EH (cell line): ENCODE data around the gene TPX2.
A peak's percentile ranks its signal among the peaks of the same experiment; 100 is the strongest.
"Not testable (repeated sequence)": the region's sequence is repeated elsewhere in the genome, so short reads cannot be mapped to it uniquely, and the experiment has no call there.

Experiments
- DNase-seq: peaks from one replicate; pipeline ENCODE4 v3.0.0-alpha.2; 2015; ENCODE audit warnings: low read depth

Gene TPX2

DNA sequence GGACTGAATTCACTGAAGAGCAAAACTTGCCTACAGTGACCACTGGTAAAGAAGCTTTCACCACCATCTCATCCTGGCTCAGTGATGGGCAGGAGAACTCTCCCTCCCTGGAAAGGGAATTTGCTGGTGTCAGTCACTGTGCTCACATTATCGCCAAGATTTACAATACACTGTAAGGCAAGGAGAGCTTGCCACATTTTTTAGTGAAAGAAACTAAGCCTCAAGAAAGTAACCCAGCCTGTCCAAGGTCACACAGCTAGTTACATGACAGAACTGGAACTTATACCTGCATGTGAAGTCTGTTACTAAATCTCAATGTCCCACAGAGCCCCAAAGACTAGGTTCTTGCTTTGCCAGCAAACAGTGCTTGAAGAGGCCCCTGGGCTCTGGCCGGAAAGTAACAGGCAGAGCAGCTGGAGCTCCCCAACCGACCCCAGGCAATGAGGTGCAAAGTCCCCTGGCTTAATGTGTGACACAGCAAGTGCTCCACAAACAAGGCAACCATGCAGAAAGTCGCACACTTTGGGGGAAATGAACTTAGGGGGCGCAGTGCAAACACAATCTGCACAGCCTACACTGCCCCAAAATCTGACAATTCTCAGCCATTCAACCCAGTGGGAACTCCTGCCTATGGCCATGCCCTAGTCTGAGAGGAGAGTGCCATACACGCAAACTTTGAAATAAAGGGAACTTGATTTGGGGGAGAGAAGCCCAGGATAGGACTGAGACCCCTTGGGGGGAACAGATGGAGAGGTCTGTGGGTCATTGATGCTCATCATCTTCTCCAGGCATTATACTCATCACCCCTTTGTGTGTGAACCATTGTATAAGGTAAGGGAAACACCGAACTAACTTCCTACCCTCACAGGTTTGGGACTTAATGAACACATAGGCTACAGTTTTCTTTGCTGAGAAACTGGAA lies 18.3 kb upstream of the TPX2 start:
- no peak for DNase-seq

DNA sequence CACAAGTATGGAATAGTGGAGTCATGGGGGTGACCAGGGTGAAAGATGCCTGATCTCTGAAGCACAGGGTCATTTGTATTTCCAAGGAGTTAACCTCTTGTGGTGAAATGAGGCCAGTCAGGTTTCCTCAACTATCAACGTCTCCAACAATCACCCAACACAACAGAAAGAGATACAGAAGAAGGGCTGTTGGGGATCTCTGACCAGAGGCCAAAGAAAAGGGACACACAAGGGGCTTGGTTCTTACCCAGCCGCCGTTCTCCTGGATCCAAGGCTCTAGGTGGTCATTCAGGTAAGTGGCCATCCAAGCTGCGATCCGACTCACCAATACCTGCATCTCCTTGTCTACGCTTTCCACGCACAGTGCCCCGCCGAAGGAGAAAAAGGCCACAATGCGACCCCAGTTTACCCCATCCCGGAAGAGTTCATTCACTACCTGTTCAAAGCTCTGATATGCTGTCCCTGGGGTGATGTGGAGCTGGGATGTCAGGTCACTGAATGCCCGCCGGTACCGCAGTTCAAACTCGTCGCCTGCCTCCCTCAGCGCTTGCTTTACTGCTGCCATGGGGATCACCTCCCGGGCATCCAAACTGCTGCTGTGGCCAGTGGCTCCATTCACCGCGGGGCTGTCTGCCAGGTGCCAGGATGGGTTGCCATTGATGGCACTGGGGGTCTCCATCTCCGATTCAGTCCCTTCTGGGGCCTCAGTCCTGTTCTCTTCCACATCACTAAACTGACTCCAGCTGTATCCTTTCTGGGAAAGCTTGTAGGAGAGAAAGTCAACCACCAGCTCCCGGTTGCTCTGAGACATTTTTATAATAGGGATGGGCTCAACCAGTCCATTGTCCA lies 17.5 kb upstream of the TPX2 start:
- no peak for DNase-seq

DNA sequence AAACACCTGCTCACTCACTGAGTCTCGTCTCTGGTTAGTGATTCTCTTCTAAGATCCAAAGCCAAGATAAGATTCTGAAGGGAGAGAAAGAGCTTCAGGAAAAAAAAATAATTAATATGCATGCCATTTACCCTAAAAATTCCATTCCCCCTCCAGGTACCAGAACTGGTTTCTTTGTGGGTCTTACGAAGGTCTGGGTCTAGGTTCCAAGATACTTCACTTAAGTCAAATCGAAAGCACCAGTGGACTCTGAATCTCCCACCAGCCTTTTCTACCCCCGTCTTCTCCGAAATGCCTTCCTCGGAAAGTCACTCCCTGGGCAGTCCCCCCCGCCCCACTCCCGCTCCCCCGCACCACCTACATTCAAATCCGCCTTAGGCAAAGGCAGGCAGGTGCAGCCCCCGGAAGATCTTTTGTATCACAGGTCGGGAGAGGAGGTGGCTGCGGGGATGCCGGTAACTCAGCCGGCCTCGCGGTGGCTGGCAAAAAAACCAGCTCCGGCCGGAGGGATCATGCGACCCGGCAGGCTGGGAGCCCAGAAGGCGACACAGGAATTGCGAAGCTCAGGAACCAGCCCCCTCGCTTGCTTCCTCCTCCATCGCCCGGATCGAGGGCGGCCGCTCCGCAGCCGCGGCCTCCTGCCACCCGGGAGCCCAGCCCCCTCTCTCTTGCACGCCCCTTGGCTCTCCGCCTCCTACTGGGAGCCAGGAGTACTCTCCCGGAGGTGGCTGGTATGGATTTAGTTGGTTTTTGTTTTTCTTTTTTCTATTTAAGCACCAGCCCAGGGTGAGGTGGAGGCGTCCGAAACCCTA lies 16.6 kb upstream of the TPX2 start, which contains the start of gene BCL2L1:
Gene BCL2L1, minus strand, starts transcription at position 612 of the 812 bp plus-strand sequence. CDS start 650 bp downstream, outside the sequence.
- DNase-seq: peak; percentile 89

DNA sequence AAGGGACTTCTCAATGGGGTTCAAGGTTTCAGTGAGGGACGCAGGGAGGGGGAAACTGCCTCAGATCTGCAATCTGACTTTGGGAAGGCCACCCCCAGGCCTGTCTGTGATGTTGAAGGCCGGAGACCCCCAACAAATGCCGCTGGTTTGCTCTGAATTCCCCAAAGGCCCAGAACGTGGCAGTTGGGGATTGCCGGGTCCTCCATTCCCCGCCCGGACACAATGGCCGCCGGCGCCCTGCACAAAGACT lies 16.1 kb upstream of the TPX2 start:
- no peak for DNase-seq

DNA sequence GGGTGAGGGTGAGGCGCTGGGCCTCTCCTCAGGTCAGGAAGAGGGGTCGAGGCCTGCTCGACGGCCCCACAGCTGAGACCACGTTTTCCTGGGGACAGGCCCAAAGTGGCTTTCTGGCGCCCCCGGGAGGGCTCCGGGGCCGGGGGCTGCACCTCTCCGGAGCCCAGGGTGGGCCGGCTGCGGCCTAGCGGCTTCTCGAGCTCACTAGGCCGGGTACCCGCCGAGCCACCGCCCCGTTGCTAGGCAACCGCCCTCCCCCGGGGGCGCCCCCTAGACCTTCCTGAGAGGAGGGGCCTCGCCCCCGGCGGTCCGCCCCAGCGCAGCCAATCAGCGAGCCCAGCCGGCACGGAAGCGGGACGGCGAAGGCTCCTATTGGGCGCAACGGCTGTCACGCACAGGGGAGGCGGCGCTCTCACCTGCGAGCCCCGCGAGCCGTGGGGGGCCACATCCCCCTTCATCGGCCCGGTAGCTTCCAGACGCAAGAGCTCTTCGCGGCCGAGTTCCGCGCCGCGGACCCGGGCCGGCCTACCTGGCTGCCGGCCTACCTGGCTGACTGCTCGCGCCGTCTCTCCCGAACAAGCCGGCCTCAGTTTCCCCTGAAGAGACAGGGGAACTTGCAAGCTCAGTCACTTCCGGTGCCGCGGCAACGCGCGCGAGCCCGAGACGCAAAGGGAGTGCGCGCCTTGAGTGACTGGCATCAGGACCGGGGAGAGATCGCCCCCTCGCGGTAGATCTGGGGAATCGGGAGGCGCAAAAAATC lies 15.6 kb upstream of the TPX2 start:
- DNase-seq: peak; percentile 95

DNA sequence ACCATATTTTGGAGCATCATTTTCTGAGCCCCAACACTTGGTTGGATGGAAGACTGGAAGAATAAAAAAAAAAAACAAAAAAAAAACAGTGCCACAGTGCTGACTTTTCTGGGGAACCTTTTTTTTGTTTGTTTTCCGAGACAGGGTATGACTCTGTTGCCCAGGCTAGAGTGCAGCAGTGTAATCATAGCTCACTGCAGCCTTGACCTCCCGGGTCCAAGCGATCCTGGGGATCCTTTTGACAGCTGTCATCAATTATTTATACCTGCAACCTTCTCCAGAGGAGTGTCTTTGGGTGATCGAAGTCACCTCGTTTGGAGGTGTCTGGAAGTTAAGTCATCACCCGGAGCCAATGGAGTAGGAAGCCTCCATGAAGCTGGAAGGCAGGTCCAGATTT lies 7.8 kb upstream of the TPX2 start:
- no peak for DNase-seq

DNA sequence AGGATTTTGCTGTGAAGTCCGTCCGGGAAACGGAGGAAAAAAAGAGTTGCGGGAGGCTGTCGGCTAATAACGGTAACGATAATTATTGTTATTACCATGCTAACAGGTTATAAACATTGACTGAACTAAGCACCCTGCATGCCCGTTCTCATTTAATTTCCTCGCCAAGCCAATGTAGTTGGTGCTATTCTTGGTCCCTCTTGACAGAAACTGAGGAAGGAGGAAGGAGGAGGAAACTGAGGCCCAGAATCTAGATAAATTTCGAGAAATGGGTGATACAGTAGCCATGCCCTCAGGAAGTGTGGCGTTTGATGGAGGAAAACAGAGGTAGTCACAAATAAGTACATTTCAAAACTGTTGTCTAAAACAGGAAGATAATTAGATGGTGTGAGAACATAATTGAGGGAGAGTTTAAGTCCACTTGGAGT lies 474 bp downstream of the TPX2 start:
- DNase-seq: no peak

DNA sequence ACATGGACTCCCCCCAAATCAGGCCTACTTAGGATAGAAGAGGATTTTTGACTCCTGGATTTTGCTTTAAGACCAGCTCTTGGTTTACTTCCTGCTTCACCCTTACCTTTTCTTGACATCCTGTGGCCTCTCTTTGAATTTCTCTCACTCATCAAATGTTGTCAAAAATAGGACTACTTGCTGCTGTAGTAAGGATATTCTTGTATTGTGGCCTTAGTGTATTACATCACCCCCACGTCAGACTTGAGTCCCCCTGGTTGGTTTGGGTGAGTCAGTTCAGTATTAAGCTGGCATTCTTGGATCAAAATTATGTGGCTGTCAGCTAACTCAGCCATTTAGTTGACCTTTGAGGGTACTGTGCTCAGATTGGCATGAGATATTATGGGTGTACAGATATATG lies 1.1 kb downstream of the TPX2 start:
- peak; percentile 64 for DNase-seq

DNA sequence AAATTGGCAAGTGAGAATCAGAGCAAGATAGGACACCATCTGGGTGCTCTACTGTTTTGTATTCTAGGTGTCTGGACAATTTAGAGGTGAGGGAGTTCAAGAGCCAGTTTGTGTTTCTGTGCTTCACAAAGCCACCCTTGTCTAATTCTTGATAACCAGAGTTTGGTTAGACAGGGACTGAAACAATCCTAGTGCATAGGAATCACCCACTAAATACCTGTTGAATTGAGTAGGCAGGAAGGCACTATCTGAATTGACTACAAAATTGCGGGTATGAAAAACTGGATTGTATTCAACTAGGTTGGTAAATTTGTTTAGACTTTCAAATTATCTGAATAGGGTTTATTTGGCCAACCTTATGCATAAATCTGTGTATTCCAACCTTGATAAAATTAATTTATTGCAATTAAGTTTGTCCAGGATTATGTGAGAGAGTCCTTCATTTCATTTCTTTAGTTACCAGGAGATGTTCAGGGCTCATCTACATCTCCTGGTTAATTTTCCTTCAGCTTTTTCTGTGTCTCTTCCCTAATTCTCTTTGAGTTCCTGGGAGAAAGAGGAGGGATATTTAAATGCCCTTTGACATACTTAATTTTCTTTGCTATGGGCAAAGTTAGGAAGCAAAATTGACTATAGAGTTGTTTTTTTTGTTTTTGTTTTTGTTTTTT lies 1.7 kb downstream of the TPX2 start:
- no peak for DNase-seq

DNA sequence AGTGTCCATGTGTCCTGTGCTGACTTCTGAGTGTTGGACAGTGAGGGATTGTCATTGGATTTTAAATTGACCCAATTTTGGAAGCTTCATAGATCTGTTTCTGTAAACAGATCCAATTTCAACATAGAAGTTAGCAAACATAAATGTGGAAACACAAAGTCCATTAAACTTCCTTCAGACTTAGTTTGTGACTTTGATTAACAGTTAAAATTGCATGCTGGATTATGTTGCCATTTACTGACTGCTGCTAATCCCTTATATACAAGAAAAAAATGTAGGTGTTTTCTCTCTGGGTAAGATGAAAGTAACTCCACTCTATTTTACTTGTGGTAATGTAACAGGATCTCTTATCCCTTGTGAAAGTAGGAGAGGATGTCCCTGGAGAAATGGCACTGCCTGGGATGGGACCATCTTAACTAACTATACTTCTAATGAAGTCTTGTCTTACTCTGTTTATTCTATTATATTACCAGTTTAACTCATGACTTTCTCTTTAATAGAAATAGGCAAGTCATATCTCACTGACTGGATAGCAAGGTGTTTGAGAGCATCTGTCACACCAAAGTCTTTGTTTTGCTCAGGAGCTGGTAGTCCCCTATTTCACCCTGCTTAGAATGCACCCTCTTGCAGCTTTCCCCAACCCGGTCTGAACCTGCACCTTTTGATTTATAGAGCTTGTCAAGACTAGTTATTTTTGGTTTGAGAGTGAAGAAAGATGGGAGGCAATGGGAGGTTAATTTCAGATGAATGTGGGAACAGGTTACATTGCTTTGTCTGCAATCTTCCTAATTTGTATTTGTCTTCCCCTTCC lies 7.2 kb downstream of the TPX2 start:
- no peak for DNase-seq

DNA sequence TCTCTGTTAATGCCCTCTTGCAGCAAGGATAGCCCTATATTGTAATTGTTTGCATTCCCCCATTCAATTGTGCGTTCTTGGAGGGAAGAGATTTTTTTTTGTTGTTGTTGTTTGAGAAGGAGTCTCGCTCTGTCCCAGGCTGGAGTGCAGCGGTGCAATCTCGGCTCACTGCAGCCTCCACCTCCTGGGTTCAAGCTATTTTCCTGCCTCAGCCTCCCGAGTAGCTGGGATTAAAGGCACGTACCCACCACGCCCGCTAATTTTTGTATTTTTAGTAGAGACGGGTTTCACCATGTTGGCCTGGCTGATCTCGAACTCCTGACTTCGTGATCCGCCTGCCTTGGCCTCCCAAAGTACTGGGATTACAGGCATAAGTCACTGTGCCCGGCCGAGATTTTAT lies 7.9 kb downstream of the TPX2 start:
- not testable (repeated sequence) for DNase-seq

DNA sequence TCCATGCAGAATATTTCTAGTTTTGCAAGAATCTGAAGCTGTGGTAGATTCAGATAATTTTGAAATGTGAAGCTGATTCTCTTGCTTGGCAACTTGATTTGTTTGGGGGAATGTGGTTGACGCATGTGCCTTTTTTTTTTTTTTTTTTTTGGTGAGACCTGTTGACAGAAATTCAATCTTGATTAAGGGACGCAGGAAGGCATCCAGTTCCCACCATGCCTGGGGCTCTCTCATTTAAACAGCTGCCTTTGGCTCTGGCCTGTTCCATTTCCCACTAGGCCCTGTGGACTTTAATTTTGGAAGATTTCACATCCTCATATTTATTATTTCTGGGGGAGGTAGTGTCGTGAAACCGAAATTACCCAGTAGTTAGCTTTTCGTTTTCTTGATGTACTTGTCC lies 8.6 kb downstream of the TPX2 start:
- DNase-seq: no peak

DNA sequence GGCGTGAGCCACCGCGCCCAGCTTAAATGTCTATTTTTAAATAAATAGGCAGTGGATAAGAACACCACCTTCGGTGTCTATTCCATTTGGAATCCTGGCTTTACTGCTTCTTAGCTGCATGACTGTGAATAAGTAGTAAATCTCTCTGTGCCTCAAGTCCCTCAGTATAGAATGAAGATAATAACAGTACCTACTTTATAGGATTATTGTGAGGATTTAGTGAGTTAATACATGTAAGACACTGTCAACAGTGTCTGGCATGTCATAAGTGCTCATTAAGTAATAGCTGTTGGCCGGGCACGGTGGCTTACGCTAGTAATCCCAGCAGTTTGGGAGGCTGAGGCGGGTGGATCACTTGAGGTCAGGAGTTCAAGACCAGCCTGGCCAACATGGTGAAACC lies 10.1 kb downstream of the TPX2 start:
- no peak for DNase-seq

DNA sequence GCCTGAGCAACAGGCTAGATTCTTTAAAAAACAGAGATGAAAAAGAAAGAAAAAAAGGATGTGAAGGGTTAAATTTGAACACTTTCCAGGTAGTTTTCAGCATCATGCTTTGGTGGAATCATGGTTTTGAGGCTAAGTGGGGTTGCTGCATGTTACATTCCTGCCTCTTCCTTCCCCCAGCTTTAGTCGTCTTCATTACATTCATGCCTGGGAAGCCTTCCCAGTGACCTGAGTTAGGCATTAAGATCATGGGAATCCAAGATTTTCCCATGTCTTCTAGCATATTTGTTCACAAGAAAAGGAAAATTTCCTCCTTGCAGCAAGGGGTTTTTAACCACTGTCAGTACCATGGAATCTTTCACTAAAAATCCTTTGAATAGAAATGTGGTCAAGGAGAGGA lies 12.0 kb downstream of the TPX2 start:
- peak; percentile 97 for DNase-seq

DNA sequence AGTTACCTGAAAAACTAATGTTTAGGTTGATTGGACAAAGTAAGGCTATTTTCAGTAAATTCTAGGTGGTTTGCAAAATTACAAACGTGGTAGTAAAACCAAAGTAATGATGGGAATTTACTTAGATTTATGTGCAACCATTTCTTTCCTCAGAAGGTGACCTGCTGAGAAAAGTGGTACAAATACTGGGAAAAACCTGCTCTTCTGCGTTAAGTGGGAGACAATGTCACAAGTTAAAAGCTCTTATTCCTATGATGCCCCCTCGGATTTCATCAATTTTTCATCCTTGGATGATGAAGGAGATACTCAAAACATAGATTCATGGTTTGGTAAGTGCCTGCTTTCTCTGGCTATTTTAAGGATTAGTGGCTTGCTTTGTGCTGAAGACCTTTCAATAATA lies 18.2 kb downstream of the TPX2 start:
- DNase-seq: no peak

DNA sequence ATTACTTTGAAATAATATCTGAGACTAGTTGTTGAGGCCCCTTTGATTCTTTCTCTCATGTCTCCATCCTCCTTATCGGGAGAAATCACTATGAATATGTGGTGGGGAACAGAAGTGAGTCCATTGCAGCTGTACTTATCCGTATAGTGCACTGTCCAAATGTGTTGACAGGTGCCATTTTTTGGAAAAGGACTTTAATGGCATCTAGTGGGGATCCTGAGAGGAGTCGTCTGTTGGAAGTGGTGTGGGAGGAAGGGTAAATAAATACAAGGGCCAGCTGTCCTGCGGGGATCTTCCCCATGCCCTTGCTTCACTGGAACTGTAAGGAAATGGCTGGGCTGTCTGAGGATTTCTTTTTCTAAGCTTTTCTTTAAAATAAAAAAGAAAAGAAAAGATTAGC lies 19.4 kb downstream of the TPX2 start:
- no peak for DNase-seq

DNA sequence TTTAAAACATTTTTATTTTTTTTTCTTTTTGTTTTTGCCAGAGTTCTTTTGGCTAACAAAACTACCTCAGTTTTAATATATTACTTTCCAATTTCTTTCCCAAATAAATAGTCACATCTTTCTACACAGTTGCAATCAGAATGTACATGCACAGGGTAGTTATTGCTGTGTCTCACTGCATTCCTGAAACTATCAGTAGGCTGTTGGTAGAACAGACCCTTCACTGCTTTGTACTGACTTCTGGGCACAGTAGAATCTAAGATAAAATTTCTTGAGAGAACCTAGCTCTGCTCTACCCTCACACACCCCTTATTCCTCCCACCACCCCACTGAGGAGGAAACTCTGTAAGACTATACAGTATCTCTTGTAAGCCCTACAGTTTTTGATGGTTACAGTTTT lies 19.9 kb downstream of the TPX2 start:
- DNase-seq: no peak

DNA sequence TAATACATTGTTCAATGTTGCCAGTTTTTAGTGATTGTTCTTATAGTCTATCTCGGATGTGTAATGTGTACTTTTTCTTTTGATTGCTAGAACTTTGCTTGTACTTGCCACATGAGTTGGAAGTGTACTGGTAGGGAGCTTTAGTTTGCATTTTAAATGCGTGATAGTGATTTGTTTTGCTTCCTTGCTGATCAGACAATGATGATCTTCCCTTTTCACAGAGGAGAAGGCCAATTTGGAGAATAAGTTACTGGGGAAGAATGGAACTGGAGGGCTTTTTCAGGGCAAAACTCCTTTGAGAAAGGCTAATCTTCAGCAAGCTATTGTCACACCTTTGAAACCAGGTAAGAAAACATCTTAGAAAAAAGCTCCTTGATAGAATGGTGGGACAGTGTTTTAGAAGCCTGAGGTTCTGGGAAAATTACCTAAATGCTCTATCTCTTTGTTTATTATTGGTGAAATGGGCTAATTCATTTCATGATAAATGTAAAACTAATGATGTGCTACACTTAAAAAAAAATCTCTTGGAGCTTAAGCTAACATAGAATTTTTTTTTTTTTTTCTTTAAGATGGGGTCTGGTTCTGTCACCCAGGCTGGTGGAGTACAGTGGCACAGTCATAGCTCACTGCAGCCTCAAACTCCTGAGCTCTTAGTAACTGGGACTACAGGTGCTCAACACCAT lies 20.9 kb downstream of the TPX2 start:
- DNase-seq: no peak

DNA sequence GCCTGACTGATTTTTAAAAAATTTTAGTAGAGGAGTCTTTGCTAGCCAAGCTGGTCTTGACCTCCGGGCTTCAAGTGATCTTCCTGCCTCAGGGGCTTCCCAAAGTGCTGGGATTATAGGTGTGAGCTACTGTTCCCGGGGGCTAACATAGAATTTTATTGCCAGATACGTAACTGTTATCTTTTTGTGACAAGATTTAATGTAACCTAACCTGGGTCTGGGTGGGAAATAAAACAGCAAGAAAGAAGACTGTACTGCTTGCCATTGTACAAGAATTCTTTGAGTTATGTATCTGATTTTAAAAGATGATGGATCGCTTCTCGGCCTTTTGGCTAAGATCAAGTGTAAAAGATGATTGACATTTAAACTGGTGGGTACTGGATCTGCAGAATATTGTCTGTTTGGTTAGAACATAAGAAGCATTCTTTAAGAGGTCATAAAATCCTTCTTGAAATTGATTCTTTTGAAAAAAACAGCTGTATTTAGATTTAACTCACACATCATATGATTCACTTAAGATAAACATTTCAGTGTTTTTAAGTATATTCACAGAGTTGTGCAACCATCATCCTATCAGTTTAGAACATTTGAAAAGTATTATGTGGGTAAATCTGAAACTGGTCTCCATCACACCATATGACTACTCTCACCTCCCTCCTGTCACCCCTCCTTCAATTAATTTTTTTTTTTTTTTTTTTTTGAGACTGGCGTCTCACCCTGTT lies 21.6 kb downstream of the TPX2 start:
- DNase-seq: peak; percentile 78
